ENCODE results near the gene PGP.

DNA sequence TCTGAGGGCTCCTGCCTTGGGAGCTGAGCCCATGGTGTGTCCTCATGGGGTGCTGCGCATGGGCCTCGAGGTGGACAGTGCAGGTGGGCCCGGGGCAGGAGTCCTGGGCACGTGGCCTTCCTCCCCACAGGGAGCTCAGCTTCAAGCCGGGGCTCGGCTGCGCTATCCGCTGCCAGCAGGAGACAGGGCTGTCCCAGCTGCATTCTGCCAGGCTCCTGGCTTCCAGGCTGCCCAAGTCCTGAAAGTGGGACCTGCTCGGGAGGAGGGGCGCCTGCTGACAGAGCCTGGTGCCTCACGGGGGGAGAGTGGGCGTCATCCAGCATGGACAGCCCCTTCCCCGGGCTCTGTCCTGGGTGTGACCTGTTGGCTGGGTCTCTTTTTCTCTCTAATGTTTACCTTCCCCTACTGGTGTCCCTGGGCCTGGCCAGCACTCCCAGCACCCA lies 51.9 kb downstream of the PGP start:
- TF ChIP-seq, protein P1, sequence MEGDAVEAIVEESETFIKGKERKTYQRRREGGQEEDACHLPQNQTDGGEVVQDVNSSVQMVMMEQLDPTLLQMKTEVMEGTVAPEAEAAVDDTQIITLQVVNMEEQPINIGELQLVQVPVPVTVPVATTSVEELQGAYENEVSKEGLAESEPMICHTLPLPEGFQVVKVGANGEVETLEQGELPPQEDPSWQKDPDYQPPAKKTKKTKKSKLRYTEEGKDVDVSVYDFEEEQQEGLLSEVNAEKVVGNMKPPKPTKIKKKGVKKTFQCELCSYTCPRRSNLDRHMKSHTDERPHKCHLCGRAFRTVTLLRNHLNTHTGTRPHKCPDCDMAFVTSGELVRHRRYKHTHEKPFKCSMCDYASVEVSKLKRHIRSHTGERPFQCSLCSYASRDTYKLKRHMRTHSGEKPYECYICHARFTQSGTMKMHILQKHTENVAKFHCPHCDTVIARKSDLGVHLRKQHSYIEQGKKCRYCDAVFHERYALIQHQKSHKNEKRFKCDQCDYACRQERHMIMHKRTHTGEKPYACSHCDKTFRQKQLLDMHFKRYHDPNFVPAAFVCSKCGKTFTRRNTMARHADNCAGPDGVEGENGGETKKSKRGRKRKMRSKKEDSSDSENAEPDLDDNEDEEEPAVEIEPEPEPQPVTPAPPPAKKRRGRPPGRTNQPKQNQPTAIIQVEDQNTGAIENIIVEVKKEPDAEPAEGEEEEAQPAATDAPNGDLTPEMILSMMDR (IDR thresholded peaks at IDR 0.05; ENCODE audit: low read length), result no peak
- TF ChIP-seq EZH2 (IDR thresholded peaks at IDR 0.05; ENCODE audit: borderline replicate concordance, low read length), result no peak
